ENCODE measurements around the gene CDK14. TPM values are rescaled to one million over a fixed set of nuclear protein-coding genes. Genes with fewer than 3 reads are reported as not detected.

CDK14 gene
- total RNA-seq, 1 donor from 2014 or later: 58.6 TPM

DNA sequence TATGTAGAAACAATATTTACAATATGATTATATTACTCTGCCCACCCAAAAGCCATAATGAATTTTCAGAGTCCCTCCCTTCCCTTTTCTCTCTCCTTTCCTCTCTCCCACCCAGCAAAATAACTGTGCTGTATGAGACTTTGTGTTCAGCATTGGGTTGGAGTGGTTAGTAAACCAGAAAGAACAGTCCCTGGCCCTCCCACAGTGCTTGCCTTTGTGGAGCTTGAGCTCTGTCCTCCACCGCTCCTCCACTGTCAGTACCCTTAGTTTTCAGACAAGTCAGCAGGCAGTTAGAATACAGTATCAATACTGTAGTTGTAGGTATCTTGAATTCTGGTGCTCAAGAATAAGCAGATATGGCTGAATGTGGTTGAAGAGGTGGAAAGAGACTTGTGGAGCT is 92.7 kb downstream of the CDK14 start:
- no peak for TF ChIP-seq CTCF (IDR thresholded peaks at IDR 0.05)
- ATAC-seq (no peak), DNase-seq (no peak)
- Histone ChIP-seq H3K27ac (no peak overlapping the region), H3K4me1 (no peaks in the 10 kb centered on the region), H3K4me3 (no peak overlapping the region), H3K27me3 (ENCODE audit: low read depth) (no peaks in the 10 kb centered on the region), H3K9me3 (no peaks in the 10 kb centered on the region), H3K36me3 (no peaks in the 10 kb centered on the region)
- intact Hi-C loops (cut with DNase I): no loop called here

GRCh38 chr7:90689260-90689659 is 93.1 kb downstream of the CDK14 start:
- no peaks in the 10 kb centered on the region for H3K9me3 ChIP-seq
- no peaks in the 10 kb centered on the region for H3K27me3 ChIP-seq (ENCODE audit: low read depth)
- no peak for ATAC-seq
- intact Hi-C loops (cut with DNase I): no loop called here
- no peak overlapping the region for H3K4me3 ChIP-seq
- no peak for TF ChIP-seq CTCF (IDR thresholded peaks at IDR 0.05)
- H3K4me1 ChIP-seq: no peaks in the 10 kb centered on the region
- no peak overlapping the region for H3K27ac ChIP-seq
- H3K36me3 ChIP-seq: no peaks in the 10 kb centered on the region
- DNase-seq: no peak

DNA sequence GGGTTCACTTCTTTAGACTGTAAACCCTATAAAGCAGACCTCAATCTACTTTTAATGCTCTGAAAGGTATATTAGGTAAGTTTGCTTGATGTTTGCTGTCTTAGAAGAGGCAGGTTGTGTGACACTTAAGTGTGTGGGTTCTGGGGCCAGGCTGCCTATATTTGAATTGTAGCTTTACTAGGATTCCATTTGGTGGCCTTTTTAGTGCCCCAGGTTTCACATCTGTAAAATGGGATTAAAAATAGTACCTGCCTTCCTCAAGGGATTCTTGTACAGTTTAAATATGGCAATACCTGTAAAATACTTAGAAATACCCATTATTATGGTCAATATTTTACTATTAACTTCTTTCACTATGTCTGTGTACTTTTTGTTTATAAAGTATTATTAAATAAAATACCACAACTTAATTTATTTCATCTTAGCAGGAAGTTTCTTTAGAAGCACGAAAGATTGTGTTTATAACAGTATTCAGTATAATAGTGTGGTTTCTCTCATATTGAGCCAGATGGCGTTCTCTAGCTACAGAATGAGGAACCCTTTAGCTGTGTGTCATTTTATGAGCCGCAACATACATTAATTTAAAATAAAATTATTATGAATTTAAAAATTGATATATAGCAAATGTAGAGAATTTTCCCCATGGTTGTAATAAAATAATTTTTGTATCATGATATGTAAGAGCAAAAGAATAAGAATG is 94.2 kb downstream of the CDK14 start:
- no peak for ATAC-seq

DNA sequence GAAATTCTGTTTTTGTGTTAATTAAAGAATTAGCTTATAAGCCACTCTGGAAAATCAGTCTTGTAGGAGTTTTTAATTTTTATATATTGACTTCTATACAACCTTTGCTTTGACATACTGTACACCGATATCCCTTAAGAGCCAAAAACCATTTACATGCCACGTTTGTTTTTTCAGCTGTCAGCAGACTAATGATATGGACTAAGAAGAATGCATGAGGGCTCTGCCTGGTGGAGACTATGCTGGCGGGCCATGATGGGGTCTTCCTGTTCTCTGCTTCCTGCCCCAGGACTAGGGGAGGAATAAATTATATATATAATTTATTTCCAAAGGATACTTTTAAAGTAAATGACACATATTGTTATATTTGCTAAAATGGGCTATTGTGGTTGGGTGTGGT is 96.3 kb downstream of the CDK14 start:
- H3K4me3 ChIP-seq: no peak overlapping the region
- H3K36me3 ChIP-seq: no peaks in the 10 kb centered on the region
- intact Hi-C loops (cut with DNase I): no loop called here
- ATAC-seq (no peak), DNase-seq (no peak)
- TF ChIP-seq CTCF (IDR thresholded peaks at IDR 0.05): no peak
- no peaks in the 10 kb centered on the region for H3K4me1 ChIP-seq
- H3K27ac ChIP-seq: no peak overlapping the region
- H3K27me3 ChIP-seq (ENCODE audit: low read depth): no peaks in the 10 kb centered on the region
- no peaks in the 10 kb centered on the region for H3K9me3 ChIP-seq

More for the DNA sequence above, 94.2 kb downstream of the CDK14 start:
- no peak overlapping the region for H3K4me3 ChIP-seq
- H3K27ac ChIP-seq: no peak overlapping the region
- no peak for TF ChIP-seq CTCF (IDR thresholded peaks at IDR 0.05)
- no peak for DNase-seq
- H3K4me1 ChIP-seq: no peaks in the 10 kb centered on the region
- no peaks in the 10 kb centered on the region for H3K36me3 ChIP-seq
- intact Hi-C loops (cut with DNase I): no loop called here
- H3K27me3 ChIP-seq (ENCODE audit: low read depth): no peaks in the 10 kb centered on the region
- no peaks in the 10 kb centered on the region for H3K9me3 ChIP-seq

GRCh38 chr7:90692947-90693346 is 96.8 kb downstream of the CDK14 start:
- intact Hi-C loops (cut with DNase I): no loop called here
- no peak for DNase-seq
- Histone ChIP-seq H3K9me3 (no peaks in the 10 kb centered on the region), H3K4me1 (no peaks in the 10 kb centered on the region), H3K36me3 (no peaks in the 10 kb centered on the region), H3K4me3 (no peak overlapping the region), H3K27me3 (ENCODE audit: low read depth) (no peaks in the 10 kb centered on the region), H3K27ac (no peak overlapping the region)
- no peak for TF ChIP-seq CTCF (IDR thresholded peaks at IDR 0.05)
- ATAC-seq: no peak

Data from lower lobe of right lung (tissue), 2 donors.